PC-9 (cell line): ENCODE data around the gene DOCK6. TPM values are rescaled to one million over a fixed set of nuclear protein-coding genes. Genes with fewer than 3 reads are reported as not detected.

ENCODE experiments used
- BruUV-seq: library from RNA; stranded (reverse); fragments of 400-500 nt; replicated peaks from 2 replicates; lab custom pipeline; 2021; lab: Mats Ljungman, UMichigan
- CTCF ChIA-PET: fragments of 300-600 bp; sonication (Branson Sonifier 250); formaldehyde crosslinking; loops from one replicate; lab custom pipeline; 2022; ENCODE audit warnings: antibody characterized with exemption; lab: Charles Lee
- POLR2A ChIA-PET: fragments of 300-600 bp; sonication (Branson Sonifier 250); formaldehyde crosslinking; loops from one replicate; lab custom pipeline; 2022; ENCODE audit warnings: antibody characterized with exemption; ENCODE audit not compliant: unreplicated experiment; lab: Charles Lee
- DNase-seq, 2 experiments: peaks; one replicate each; pipeline versions ENCODE4 v3.0.0 to v3.0.0-alpha.2; 2015 to 2022; ENCODE audit warnings: mixed read lengths in 1 of 2
- H2AFZ ChIP-seq: fragments of 200-600 bp; sonication (generic); 2 replicates; pipeline ENCODE4 v1.8.1; 2017; ENCODE audit warnings: antibody characterized with exemption
- H3F3A ChIP-seq: fragments of 200-600 bp; sonication (generic); 2 replicates; pipeline ENCODE4 v1.8.1; 2017; ENCODE audit warnings: antibody characterized with exemption, mild to moderate bottlenecking, low read depth; ENCODE audit not compliant: insufficient read depth
- H3K27ac ChIP-seq: fragments of 200-600 bp; sonication (generic); 2 replicates; pipeline ENCODE4 v1.6.1; 2016; ENCODE audit warnings: mixed run types
- H3K27me3 ChIP-seq: fragments of 200-600 bp; sonication (generic); 2 replicates; pipeline ENCODE4 v1.6.1; 2016; ENCODE audit warnings: low read depth, mixed run types; ENCODE audit not compliant: insufficient read depth
- H3K36me3 ChIP-seq: fragments of 200-600 bp; sonication (generic); 2 replicates; pipeline ENCODE4 v1.6.1; 2016; ENCODE audit warnings: low read depth, mixed run types
- H3K4me1 ChIP-seq: fragments of 200-600 bp; sonication (generic); replicated peaks from 2 replicates; pipeline ENCODE4 v1.6.1; 2016; ENCODE audit warnings: mixed run types; ENCODE audit not compliant: insufficient read depth
- H3K4me2 ChIP-seq: fragments of 200-600 bp; sonication (generic); 2 replicates; pipeline ENCODE4 v1.6.1; 2017; ENCODE audit warnings: mixed run types
- H3K4me3 ChIP-seq: fragments of 200-600 bp; sonication (generic); 2 replicates; pipeline ENCODE4 v1.6.1; 2016; ENCODE audit warnings: mixed run types
- H3K79me2 ChIP-seq: fragments of 200-600 bp; sonication (generic); 2 replicates; pipeline ENCODE4 v1.6.1; 2017; ENCODE audit warnings: low read depth, mixed run types
- H3K9me2 ChIP-seq: fragments of 200-600 bp; sonication (generic); 2 replicates; pipeline ENCODE4 v1.8.1; 2017; ENCODE audit warnings: mild to moderate bottlenecking; ENCODE audit not compliant: insufficient read depth
- H3K9me3 ChIP-seq: fragments of 200-600 bp; sonication (generic); 2 replicates; pipeline ENCODE4 v1.8.1; 2016; ENCODE audit warnings: low read depth; ENCODE audit not compliant: insufficient read depth
- H4K20me1 ChIP-seq: fragments of 200-600 bp; sonication (generic); 2 replicates; pipeline ENCODE4 v1.8.1; 2017; ENCODE audit not compliant: insufficient read depth
- EZH2 ChIP-seq: fragments of 200-600 bp; sonication (generic); IDR thresholded peaks from 2 replicates; pipeline ENCODE4 v1.8.0; 2017; ENCODE audit warnings: antibody characterized with exemption, low read depth
- intact Hi-C: fragments of 100-400 bp; cut with micrococcal nuclease; formaldehyde crosslinking; loops from one replicate; pipeline ENCODE4 v1.10.0; 2022; ENCODE audit not compliant: unreplicated experiment
- total RNA-seq: library from RNA; stranded (reverse); gene quantifications from 2 replicates; pipeline ENCODE4 v1.2.3, GENCODE V29; 2021
- TF ChIP-seq, protein P1 (sequence below): fragments of 200-600 bp; sonication (generic); conservative IDR thresholded peaks from 2 replicates; pipeline ENCODE4 v1.6.1; 2017; ENCODE audit warnings: mixed run types, antibody characterized with exemption, mild to moderate bottlenecking, moderate library complexity

Gene DOCK6
- total RNA-seq, 1 experiment from 2014 or later = 32.5 TPM

DNA sequence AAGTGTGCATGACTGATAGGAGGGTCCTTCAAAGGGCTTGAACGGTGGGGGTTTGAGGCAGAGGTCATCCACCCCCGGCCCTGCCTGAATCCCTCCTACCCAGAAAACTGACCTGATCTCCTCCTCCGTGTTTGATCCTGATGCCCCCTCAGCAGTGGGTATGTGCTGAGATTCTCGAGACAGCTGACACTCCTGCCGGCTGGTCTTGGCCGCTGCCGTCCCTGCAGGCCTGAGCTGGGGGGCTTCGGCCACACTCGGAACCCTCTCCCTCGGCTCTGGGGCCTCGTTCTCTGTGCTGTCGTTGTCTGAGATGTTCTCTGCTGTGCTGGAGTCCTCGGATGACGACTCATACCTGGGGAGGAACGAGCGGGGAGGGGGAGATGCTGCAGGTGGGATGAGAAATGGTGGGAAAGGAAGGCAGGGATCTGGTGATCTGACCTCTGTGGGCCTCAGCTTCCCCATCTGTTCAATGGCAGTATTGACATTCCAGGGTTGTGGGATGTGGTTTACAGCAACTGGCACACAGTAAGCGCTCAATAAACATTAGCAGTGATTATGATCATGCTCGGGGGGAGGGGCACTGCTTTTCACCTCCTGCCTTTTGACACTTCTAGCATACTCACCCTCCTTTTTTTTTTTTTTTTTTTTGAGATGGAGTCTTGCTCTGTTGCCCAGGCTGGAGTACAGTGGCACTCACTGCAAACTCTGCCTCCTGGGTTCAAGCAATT, 85.7 kb downstream of the DOCK6 start:
- ChIA-PET POLR2A (interaction anchor here (0.6 kb wide), 1 partner anchor 232 kb away, joined by 27 read pairs; no protein-coding TSS in a partner anchor), CTCF (no interaction called here)
- intact Hi-C loops = no loop called here
- Histone ChIP-seq H3K27me3 (no peaks in the 10 kb centered on the region), H3K79me2 (no peaks in the 10 kb centered on the region), H3K4me2 (no peak overlapping the region), H3K4me1 (no peaks in the 10 kb centered on the region), H4K20me1 (no peaks in the 10 kb centered on the region), H3K4me3 (no peak overlapping the region), H3K9me2 (no peaks in the 10 kb centered on the region), H3K36me3 (no peaks in the 10 kb centered on the region), H3F3A (peaks cover 11% of the 10 kb centered on the region; the same call in 1 of the 2 replicates), H3K9me3 (no peaks in the 10 kb centered on the region), H3K27ac (no peak overlapping the region), H2AFZ (no peak overlapping the region)
- DNase-seq = no peak
- TF ChIP-seq, protein P1, sequence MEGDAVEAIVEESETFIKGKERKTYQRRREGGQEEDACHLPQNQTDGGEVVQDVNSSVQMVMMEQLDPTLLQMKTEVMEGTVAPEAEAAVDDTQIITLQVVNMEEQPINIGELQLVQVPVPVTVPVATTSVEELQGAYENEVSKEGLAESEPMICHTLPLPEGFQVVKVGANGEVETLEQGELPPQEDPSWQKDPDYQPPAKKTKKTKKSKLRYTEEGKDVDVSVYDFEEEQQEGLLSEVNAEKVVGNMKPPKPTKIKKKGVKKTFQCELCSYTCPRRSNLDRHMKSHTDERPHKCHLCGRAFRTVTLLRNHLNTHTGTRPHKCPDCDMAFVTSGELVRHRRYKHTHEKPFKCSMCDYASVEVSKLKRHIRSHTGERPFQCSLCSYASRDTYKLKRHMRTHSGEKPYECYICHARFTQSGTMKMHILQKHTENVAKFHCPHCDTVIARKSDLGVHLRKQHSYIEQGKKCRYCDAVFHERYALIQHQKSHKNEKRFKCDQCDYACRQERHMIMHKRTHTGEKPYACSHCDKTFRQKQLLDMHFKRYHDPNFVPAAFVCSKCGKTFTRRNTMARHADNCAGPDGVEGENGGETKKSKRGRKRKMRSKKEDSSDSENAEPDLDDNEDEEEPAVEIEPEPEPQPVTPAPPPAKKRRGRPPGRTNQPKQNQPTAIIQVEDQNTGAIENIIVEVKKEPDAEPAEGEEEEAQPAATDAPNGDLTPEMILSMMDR = no peak
- TF ChIP-seq EZH2 = no peak
- no TSS peak for BruUV-seq

DNA sequence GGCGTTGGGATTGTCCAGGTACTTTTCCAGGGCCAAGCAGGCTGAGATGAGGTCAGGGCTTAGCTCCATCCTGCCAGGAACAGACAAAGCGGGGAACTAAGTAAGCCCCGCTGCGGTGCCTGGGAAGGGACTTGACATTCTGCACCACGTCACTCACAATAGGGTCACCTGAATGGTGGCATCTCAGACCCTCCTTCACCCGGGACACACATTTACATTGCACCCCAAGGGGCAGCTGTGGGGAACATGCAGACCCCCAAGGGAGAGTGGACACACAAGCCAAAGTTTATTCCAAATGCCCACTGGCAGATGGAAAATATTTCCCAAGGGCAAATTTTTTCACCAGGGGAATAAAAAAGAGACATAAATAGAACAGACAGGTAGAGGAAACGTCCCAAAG, 86.4 kb downstream of the DOCK6 start:
- H3K36me3 ChIP-seq = no peaks in the 10 kb centered on the region
- H3K27ac ChIP-seq = no peak overlapping the region
- H3K27me3 ChIP-seq = no peaks in the 10 kb centered on the region
- H3F3A ChIP-seq = peaks cover 11% of the 10 kb centered on the region
- ChIA-PET POLR2A (no interaction called here), CTCF (no interaction called here)
- no peak for TF ChIP-seq EZH2
- TF ChIP-seq, protein P1 = no peak
- H3K9me2 ChIP-seq = no peaks in the 10 kb centered on the region
- H2AFZ ChIP-seq = no peak overlapping the region
- no peaks in the 10 kb centered on the region for H3K9me3 ChIP-seq
- DNase-seq = no peak
- no TSS peak for BruUV-seq
- no peak overlapping the region for H3K4me2 ChIP-seq
- no peaks in the 10 kb centered on the region for H3K79me2 ChIP-seq
- intact Hi-C loops = no loop called here
- no peaks in the 10 kb centered on the region for H3K4me1 ChIP-seq
- H3K4me3 ChIP-seq = no peak overlapping the region
- no peaks in the 10 kb centered on the region for H4K20me1 ChIP-seq

DNA sequence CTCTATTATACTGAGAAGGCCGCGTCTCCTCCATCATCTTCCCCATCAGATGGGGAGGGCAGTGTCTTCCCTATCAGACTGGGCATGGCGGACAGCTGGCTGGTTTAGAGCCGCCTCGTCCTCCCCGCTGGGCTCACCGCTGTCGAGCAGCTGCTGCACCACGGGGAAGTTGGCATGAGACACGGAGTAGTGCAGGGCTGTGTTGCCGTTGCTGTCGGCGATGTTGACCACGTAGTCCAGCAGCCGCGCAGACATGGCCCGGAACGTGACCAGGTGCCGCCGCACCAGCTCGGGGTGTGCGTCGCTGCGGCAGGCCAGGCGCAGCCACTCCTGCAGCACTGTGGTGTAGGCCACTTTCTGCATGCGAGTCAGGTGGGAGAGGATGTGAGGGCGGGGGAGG, 88.0 kb downstream of the DOCK6 start:
- peaks cover 10% of the 10 kb centered on the region for H3F3A ChIP-seq
- no peaks in the 10 kb centered on the region for H3K9me3 ChIP-seq
- no peak overlapping the region for H3K4me3 ChIP-seq
- no peaks in the 10 kb centered on the region for H3K9me2 ChIP-seq
- DNase-seq = no peak
- ChIA-PET CTCF (no interaction called here), POLR2A (interaction anchor here (0.7 kb wide), 1 partner anchor 9 kb away, joined by 3 read pairs; no protein-coding TSS in a partner anchor)
- BruUV-seq = no TSS peak
- H4K20me1 ChIP-seq = no peaks in the 10 kb centered on the region
- no peaks in the 10 kb centered on the region for H3K27me3 ChIP-seq
- TF ChIP-seq, protein P1 = no peak
- no peak for TF ChIP-seq EZH2
- no peaks in the 10 kb centered on the region for H3K36me3 ChIP-seq
- no peak overlapping the region for H3K27ac ChIP-seq
- H2AFZ ChIP-seq = no peak overlapping the region
- 0 out of 2 replicates have a peak, but pooled peaks cover 1% of the 10 kb centered on the region for H3K4me1 ChIP-seq
- intact Hi-C loops = no loop called here
- H3K79me2 ChIP-seq = no peaks in the 10 kb centered on the region
- no peak overlapping the region for H3K4me2 ChIP-seq
